A549 (cell line): ENCODE data around the gene GSKIP. TPM values are rescaled to one million over a fixed set of nuclear protein-coding genes. Genes with fewer than 3 reads are reported as not detected.

Source experiments
- ATAC-seq, 2 experiments: fragments of 200-7000 bp in 1 of 2; fragments of >200 bp in 1 of 2; cut with Nextera tagmentation in 1 of 2; cut with Tn5 transposase in 1 of 2; 3 replicates each; pipeline versions ENCODE4 v1.8.0 to v1.9.1; 2018 to 2020; ENCODE audit warnings: mild to moderate bottlenecking in 1 of 2, moderate library complexity in 1 of 2
- CTCF ChIA-PET: fragments of 300-600 bp; sonication (Branson Sonifier 250); formaldehyde crosslinking; extraction: SDS; loops from one replicate; lab custom pipeline; 2021; ENCODE audit warnings: antibody characterized with exemption, inconsistent platforms; lab: Yijun Ruan, JAX
- POLR2A ChIA-PET: fragments of 350-600 bp; formaldehyde crosslinking; extraction: SDS; loops from one replicate; lab custom pipeline; 2021; ENCODE audit warnings: antibody characterized with exemption, inconsistent platforms; lab: Yijun Ruan, JAX
- DNase-seq, 2 experiments: peaks; one replicate each; pipeline versions ENCODE4 v3.0.0 to v3.0.0-alpha.2; 2011 to 2016; ENCODE audit warnings: low read depth in 1 of 2, low spot score in 1 of 2
- FAIRE-seq: peaks from 2 replicates; lab custom pipeline; 2011; peaks lifted over from hg19 to GRCh38; lab: Jason Lieb, UNC
- H3K27ac ChIP-seq, 2 experiments: fragments of >200 bp; sonication (Bioruptor Twin); formaldehyde crosslinking; 3 replicates each; pipeline ENCODE4 v1.5.1; 2016 to 2017
- H3K4me1 ChIP-seq: fragments of >200 bp; sonication (Bioruptor Twin); formaldehyde crosslinking; 3 replicates; pipeline ENCODE4 v1.6.1; 2016
- H3K4me2 ChIP-seq: fragments of >200 bp; sonication (Bioruptor Twin); formaldehyde crosslinking; 3 replicates; pipeline ENCODE4 v1.6.1; 2016
- H3K4me3 ChIP-seq: fragments of >200 bp; sonication (Bioruptor Twin); formaldehyde crosslinking; 3 replicates; pipeline ENCODE4 v1.5.1; 2016
- H3K9me3 ChIP-seq: fragments of >200 bp; sonication (Bioruptor Twin); formaldehyde crosslinking; 3 replicates; pipeline ENCODE4 v1.6.1; 2016
- BCL3 ChIP-seq: fragments of >200 bp; sonication (Bioruptor Twin); formaldehyde crosslinking; IDR thresholded peaks from 3 replicates; pipeline ENCODE4 v1.6.1; 2016
- CEBPB ChIP-seq, 2 experiments: fragments of >200 bp in 1 of 2; sonication (Bioruptor Twin) in 1 of 2; formaldehyde crosslinking in 1 of 2; IDR thresholded peaks; 2 replicates each; pipeline ENCODE4 v1.6.1; 2012 to 2016
- ELK1 ChIP-seq: fragments of 150-350 bp; IDR thresholded peaks from 2 replicates; pipeline ENCODE4 v1.6.1; 2014; ENCODE audit warnings: low read depth, mild to moderate bottlenecking, low read length
- FOSB ChIP-seq: fragments of 250-450 bp; sonication (Bioruptor Pico); IDR thresholded peaks from 2 replicates; pipeline ENCODE4 v1.5.0; 2020; ENCODE audit warnings: mild to moderate bottlenecking, moderate library complexity
- FOSL2 ChIP-seq, 2 experiments: fragments of 450-650 bp in 1 of 2; fragments of >200 bp in 1 of 2; sonication (Bioruptor Twin) in 1 of 2; formaldehyde crosslinking; IDR thresholded peaks; 2 replicates each; pipeline versions ENCODE4 v1.5.0 to v1.6.1; 2016 to 2020; ENCODE audit warnings: mild to moderate bottlenecking in 1 of 2, moderate library complexity in 1 of 2
- GATA3 ChIP-seq: IDR thresholded peaks from 2 replicates; pipeline ENCODE4 v1.6.1; 2012; ENCODE audit warnings: borderline replicate concordance
- HOXA7 ChIP-seq: fragments of 250-450 bp; sonication (Bioruptor Pico); IDR thresholded peaks from 2 replicates; pipeline ENCODE4 v1.5.0; 2020; ENCODE audit warnings: mild to moderate bottlenecking, moderate library complexity
- HOXB5 ChIP-seq: fragments of 250-450 bp; sonication (Bioruptor Pico); IDR thresholded peaks from 2 replicates; pipeline ENCODE4 v1.5.0; 2020; ENCODE audit warnings: mild to moderate bottlenecking, moderate library complexity
- JUN ChIP-seq, 2 experiments: fragments of >200 bp; sonication (Bioruptor Twin); formaldehyde crosslinking; IDR thresholded peaks; 2 replicates in 1 of 2; 3 replicates in 1 of 2; pipeline ENCODE4 v1.6.1; 2016 to 2017
- KDM5A ChIP-seq: fragments of 200-600 bp; sonication (generic); IDR thresholded peaks from 2 replicates; pipeline ENCODE4 v1.6.1; 2016; ENCODE audit warnings: antibody characterized with exemption, mild to moderate bottlenecking
- MAFK ChIP-seq: fragments of 450-650 bp; IDR thresholded peaks from 2 replicates; pipeline ENCODE4 v1.6.1; 2014; ENCODE audit not compliant: partially characterized antibody
- NFE2L2 ChIP-seq: fragments of 150-350 bp; conservative IDR thresholded peaks from 2 replicates; pipeline ENCODE4 v1.6.1; 2014; ENCODE audit warnings: low read length
- PHF8 ChIP-seq: fragments of 200-600 bp; sonication (generic); IDR thresholded peaks from 2 replicates; pipeline ENCODE4 v1.6.1; 2016; ENCODE audit warnings: low read depth, mild to moderate bottlenecking, antibody characterized with exemption, moderate library complexity, borderline replicate concordance
- POLR2A ChIP-seq: IDR thresholded peaks from 2 replicates; pipeline ENCODE4 v1.6.1; 2012; ENCODE audit warnings: mild to moderate bottlenecking, low read length
- RAD21 ChIP-seq, 2 experiments: fragments of >200 bp in 1 of 2; sonication (Bioruptor Twin) in 1 of 2; formaldehyde crosslinking in 1 of 2; IDR thresholded peaks in 1 of 2; conservative IDR thresholded peaks in 1 of 2; 2 replicates in 1 of 2; 3 replicates in 1 of 2; pipeline ENCODE4 v1.6.1; 2012 to 2018; ENCODE audit warnings: inconsistent platforms in 1 of 2
- RCOR1 ChIP-seq: fragments of 150-350 bp; IDR thresholded peaks from 2 replicates; pipeline ENCODE4 v1.6.1; 2014; ENCODE audit warnings: antibody characterized with exemption, low read length, low read depth
- SMC3 ChIP-seq: fragments of >200 bp; sonication (Bioruptor Twin); formaldehyde crosslinking; IDR thresholded peaks from 3 replicates; pipeline ENCODE4 v1.6.1; 2018; ENCODE audit warnings: inconsistent platforms
- TP53 ChIP-seq: fragments of 250-450 bp; sonication (Bioruptor Pico); IDR thresholded peaks from 2 replicates; pipeline ENCODE4 v1.5.0; 2021; ENCODE audit warnings: mild to moderate bottlenecking, moderate library complexity
- USF2 ChIP-seq: fragments of 450-650 bp; IDR thresholded peaks from 2 replicates; pipeline ENCODE4 v1.6.1; 2014; ENCODE audit warnings: antibody characterized with exemption
- WGBS: methylation state at CpG from one replicate; pipeline ENCODE4 v1.1.6; 2017; ENCODE audit errors: missing lambda C conversion rate; 5-methylcytosine and 5-hydroxymethylcytosine counted together
- polyA plus RNA-seq, 4 experiments: library from polyadenylated mRNA; depleted of rRNA in 3 of 4; stranded (reverse); fragments of >200 nt; fragmentation: RNase III in 1 of 4; extraction: RNeasy Plus Mini Kit Qiagen cat#74134 plus additional on column Dnase treatment in 1 of 4; gene quantifications; 2 replicates in 3 of 4; 3 replicates in 1 of 4; pipeline ENCODE4 v1.2.3, GENCODE V29; 2011 to 2017
- TF ChIP-seq, protein P1 (sequence below): IDR thresholded peaks from 2 replicates; pipeline ENCODE4 v1.6.1; 2012
- TF ChIP-seq, protein P2 (sequence below): fragments of 250-450 bp; sonication (Bioruptor Pico); IDR thresholded peaks from 2 replicates; pipeline ENCODE4 v1.5.0; 2021; ENCODE audit warnings: mild to moderate bottlenecking, moderate library complexity, borderline replicate concordance
- TF ChIP-seq, protein P3 (sequence below): IDR thresholded peaks from 2 replicates; pipeline ENCODE4 v1.6.1; 2012
- TF ChIP-seq, protein P4 (sequence below): IDR thresholded peaks from 2 replicates; pipeline ENCODE4 v1.6.1; 2012; ENCODE audit warnings: low read depth, borderline replicate concordance

GSKIP gene
- polyA plus RNA-seq, 2 of the 4 experiments (the other 2 are of a cell fraction), result 30.9 to 57.8 TPM

DNA sequence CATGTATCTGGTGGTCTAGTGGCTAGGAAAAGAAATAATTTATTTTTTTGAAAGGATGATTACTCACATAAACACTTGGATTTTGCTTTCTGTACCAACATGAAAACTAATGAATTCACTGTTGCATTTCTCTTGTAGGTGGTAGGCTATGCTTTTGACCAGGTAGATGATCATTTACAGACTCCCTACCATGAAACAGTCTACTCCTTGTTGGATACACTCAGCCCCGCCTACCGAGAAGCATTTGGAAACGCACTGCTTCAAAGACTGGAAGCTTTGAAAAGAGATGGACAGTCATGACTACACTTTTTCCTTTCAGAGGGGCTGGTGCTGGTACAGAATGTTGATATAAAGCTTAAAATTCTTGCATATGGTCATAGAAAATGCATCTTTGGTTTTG lies 22.1 kb downstream of the GSKIP start (continued):
- TF ChIP-seq, protein P1, sequence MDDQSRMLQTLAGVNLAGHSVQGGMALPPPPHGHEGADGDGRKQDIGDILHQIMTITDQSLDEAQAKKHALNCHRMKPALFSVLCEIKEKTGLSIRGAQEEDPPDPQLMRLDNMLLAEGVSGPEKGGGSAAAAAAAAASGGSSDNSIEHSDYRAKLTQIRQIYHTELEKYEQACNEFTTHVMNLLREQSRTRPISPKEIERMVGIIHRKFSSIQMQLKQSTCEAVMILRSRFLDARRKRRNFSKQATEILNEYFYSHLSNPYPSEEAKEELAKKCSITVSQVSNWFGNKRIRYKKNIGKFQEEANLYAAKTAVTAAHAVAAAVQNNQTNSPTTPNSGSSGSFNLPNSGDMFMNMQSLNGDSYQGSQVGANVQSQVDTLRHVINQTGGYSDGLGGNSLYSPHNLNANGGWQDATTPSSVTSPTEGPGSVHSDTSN, result no peak
- TF ChIP-seq TP53 (CRISPR knock-in tag), result no peak
- TF ChIP-seq, all 56 proteins: peak for 0

DNA sequence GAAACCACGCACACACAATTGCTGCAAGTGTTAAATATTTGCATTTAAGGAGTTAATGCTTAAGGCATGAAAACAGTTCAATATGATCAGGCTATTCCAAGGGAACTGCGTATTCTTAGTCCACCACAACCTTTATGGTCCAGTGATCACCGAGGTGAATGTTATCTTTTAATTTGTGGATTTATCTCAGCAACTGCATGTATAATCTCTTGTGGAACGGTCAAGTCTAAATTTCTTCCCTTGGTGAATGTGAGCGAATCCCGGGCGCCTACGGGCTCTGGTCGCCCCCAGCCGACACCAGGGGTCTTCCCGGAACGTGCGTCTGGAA lies 27.6 kb downstream of the GSKIP start:
- H3K9me3 ChIP-seq, result no peaks in the 10 kb centered on the region
- ATAC-seq, result no peak
- peak in 1 of 2 experiments; percentile 2 for DNase-seq
- H3K4me2 ChIP-seq, result peak overlapping the region; percentile 95
- ChIA-PET CTCF (interaction anchor here (4.6 kb wide), 1 partner anchor 10 kb away, joined by 20 read pairs; no protein-coding TSS in a partner anchor), POLR2A (interaction anchor here (0.6 kb wide), 1 partner anchor 30 kb away, joined by 3 read pairs; no protein-coding TSS in a partner anchor)
- peaks cover 2% of the 10 kb centered on the region; the same call in 1 of the 3 replicates for H3K4me1 ChIP-seq
- H3K4me3 ChIP-seq, result peak overlapping the region; percentile 72
- WGBS, result 13% methylated on average over 13 of the region's 13 CpGs
- peak overlapping the region; percentile 84 to 85 for H3K27ac ChIP-seq
- no peak for FAIRE-seq
- no peak for TF ChIP-seq USF2
- TF ChIP-seq ELK1, result no peak
- TF ChIP-seq, protein P2, sequence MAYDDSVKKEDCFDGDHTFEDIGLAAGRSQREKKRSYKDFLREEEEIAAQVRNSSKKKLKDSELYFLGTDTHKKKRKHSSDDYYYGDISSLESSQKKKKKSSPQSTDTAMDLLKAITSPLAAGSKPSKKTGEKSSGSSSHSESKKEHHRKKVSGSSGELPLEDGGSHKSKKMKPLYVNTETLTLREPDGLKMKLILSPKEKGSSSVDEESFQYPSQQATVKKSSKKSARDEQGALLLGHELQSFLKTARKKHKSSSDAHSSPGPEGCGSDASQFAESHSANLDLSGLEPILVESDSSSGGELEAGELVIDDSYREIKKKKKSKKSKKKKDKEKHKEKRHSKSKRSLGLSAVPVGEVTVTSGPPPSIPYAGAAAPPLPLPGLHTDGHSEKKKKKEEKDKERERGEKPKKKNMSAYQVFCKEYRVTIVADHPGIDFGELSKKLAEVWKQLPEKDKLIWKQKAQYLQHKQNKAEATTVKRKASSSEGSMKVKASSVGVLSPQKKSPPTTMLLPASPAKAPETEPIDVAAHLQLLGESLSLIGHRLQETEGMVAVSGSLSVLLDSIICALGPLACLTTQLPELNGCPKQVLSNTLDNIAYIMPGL (CRISPR knock-in tag), result no peak
- TF ChIP-seq CEBPB (IDR thresholded peaks at IDR 0.05), result no peak
- TF ChIP-seq MAFK, result no peak
- no peak for TF ChIP-seq TP53 (CRISPR knock-in tag)

- peak; percentile 95 for ATAC-seq
- peak; percentile 91 for TF ChIP-seq PHF8
- no peak for TF ChIP-seq RCOR1
- peak; percentile 29; the same call in 1 of the 2 replicates for TF ChIP-seq USF2
- no peak for TF ChIP-seq RAD21 (conservative IDR thresholded peaks at IDR 0.05 in 1 of 2, IDR thresholded peaks at IDR 0.05 in 1 of 2)
- peak in 1 of 2 experiments; percentile 64; a peak in 2 of 5 replicates for TF ChIP-seq JUN (IDR thresholded peaks at IDR 0.05)
- 0 out of 2 replicates have a peak, but pooled peaks have one; percentile 10 for TF ChIP-seq GATA3
- TF ChIP-seq SMC3, result 0 out of 3 replicates have a peak, but pooled peaks have one; percentile 4
- TF ChIP-seq, protein P3, sequence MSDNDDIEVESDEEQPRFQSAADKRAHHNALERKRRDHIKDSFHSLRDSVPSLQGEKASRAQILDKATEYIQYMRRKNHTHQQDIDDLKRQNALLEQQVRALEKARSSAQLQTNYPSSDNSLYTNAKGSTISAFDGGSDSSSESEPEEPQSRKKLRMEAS, result peak; percentile 92
- TF ChIP-seq HOXA7 (CRISPR knock-in tag), result no peak
- TF ChIP-seq BCL3, result 0 out of 3 replicates have a peak, but pooled peaks have one; percentile 38
- peak; percentile 90 for TF ChIP-seq POLR2A
- no peak for TF ChIP-seq NFE2L2
- TF ChIP-seq FOSB (CRISPR knock-in tag), result no peak
- TF ChIP-seq HOXB5, result peak; percentile 75
- no peak for TF ChIP-seq KDM5A
- TF ChIP-seq, protein P4, sequence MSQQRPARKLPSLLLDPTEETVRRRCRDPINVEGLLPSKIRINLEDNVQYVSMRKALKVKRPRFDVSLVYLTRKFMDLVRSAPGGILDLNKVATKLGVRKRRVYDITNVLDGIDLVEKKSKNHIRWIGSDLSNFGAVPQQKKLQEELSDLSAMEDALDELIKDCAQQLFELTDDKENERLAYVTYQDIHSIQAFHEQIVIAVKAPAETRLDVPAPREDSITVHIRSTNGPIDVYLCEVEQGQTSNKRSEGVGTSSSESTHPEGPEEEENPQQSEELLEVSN, result peak; percentile 85; the same call in 1 of the 2 replicates
- no peak for TF ChIP-seq FOSL2 (IDR thresholded peaks at IDR 0.05)
- TF ChIP-seq FOSL2 (CRISPR knock-in tag; IDR thresholded peaks at IDR 0.05), result peak; percentile 17; the same call in 1 of the 2 replicates
- ChIA-PET POLR2A (interaction anchor here (0.6 to 1.3 kb wide), 2 partner anchors 29 kb away, joined by 3 read pairs; no protein-coding TSS in a partner anchor), CTCF (interaction anchor here (1.1 to 4.6 kb wide), 3 partner anchors 11 to 32 kb away, joined by 3 to 20 read pairs (median 4); no protein-coding TSS in a partner anchor)
- Histone ChIP-seq H3K4me2 (peak overlapping the region; percentile 95), H3K9me3 (no peaks in the 10 kb centered on the region), H3K4me3 (peak overlapping the region; percentile 73), H3K27ac (peak overlapping the region; percentile 84 to 88), H3K4me1 (peaks cover 2% of the 10 kb centered on the region; the same call in 1 of the 3 replicates)
- peak; percentile 84 to 96 for DNase-seq
- FAIRE-seq, result no peak
- WGBS, result 2% methylated on average over 41 of the region's 79 CpGs
Observed at GRCh38 chr14:96391293-96392118, 28.2 kb downstream of the GSKIP start.
